ENCODE data around the gene ZNF800. TPM values are rescaled to one million over a fixed set of nuclear protein-coding genes. Genes with fewer than 3 reads are reported as not detected.
A peak's percentile ranks its signal among the peaks of the same experiment; 100 is the strongest.
"Not testable (repeated sequence)": the region's sequence is repeated elsewhere in the genome, so short reads cannot be mapped to it uniquely, and the experiment has no call there.

ZNF800 gene
- total and polyA plus RNA-seq, 2 donors from 2014 or later, result 4.5 to 36.8 TPM

DNA sequence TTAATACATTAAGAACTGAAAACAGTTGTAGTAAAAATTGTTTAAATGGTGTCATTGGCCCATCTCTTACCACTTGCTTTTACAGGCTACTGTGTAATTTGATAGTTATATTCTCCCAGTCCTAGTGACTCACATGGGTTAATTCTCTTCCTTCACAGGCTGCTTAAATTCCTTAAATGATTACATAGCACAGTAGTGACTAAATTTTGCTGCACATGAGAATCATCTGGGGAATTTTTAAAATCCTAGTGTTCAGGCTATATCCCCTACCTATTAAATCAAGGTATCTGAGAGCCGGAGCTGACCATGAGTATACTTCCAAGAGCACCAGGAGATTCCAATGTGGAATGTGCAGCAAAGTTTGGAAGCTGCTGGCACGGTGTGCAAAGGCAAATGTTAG lies 45.3 kb upstream of the ZNF800 start:
- Histone ChIP-seq H3K9ac (ENCODE audit: low read length in 3 of 3) (no peak overlapping the region), H3K27ac (ENCODE audit: low read depth in 2 of 2, low read length in 2 of 2) (no peak overlapping the region), H3K9me3 (ENCODE audit: control insufficient read depth in 2 of 3, insufficient read depth in 1 of 3, low read length in 3 of 3) (no peaks in the 10 kb centered on the region), H3K4me3 (ENCODE audit: low read length in 3 of 3) (no peak overlapping the region), H3K4me1 (ENCODE audit: control insufficient read depth in 2 of 3, insufficient read depth in 2 of 3, low read depth in 1 of 3, low read length in 3 of 3) (no peaks in the 10 kb centered on the region), H3K36me3 (ENCODE audit: control insufficient read depth in 2 of 3, insufficient read depth in 3 of 3, low read length in 3 of 3) (no peaks in the 10 kb centered on the region), H3K27me3 (ENCODE audit: control insufficient read depth, insufficient read depth, low read length) (no peaks in the 10 kb centered on the region)
- DNase-seq, result no peak
- FAIRE-seq, result no peak
- intact Hi-C loops (cut with DNase I), result no loop called here
- TF ChIP-seq, protein P1, sequence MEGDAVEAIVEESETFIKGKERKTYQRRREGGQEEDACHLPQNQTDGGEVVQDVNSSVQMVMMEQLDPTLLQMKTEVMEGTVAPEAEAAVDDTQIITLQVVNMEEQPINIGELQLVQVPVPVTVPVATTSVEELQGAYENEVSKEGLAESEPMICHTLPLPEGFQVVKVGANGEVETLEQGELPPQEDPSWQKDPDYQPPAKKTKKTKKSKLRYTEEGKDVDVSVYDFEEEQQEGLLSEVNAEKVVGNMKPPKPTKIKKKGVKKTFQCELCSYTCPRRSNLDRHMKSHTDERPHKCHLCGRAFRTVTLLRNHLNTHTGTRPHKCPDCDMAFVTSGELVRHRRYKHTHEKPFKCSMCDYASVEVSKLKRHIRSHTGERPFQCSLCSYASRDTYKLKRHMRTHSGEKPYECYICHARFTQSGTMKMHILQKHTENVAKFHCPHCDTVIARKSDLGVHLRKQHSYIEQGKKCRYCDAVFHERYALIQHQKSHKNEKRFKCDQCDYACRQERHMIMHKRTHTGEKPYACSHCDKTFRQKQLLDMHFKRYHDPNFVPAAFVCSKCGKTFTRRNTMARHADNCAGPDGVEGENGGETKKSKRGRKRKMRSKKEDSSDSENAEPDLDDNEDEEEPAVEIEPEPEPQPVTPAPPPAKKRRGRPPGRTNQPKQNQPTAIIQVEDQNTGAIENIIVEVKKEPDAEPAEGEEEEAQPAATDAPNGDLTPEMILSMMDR (IDR thresholded peaks at IDR 0.05; ENCODE audit: borderline replicate concordance, extremely low read depth, insufficient read depth), result no peak

DNA sequence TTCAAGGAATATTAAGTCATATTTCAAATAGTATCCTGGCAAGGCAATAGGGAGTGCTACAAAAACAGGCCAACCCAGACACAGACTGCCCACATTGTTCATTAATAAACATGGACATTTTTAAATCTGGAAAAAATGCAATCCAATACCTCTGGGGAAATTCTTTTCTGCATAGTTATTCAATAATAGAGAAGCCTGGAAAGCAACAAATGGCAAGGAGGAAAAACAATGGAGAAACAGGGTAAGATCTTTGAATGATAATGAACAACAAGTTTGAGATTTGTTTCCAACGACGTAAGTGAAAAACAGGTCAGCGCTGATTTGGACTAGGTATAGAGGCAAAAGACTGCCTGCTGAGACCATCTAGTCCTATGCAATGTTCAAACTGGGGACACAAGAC lies 44.7 kb upstream of the ZNF800 start:
- Histone ChIP-seq H3K27ac (ENCODE audit: low read depth in 2 of 2, low read length in 2 of 2) (no peak overlapping the region), H3K4me3 (ENCODE audit: low read length in 3 of 3) (no peak overlapping the region), H3K27me3 (ENCODE audit: control insufficient read depth, insufficient read depth, low read length) (no peaks in the 10 kb centered on the region), H3K9ac (ENCODE audit: low read length in 3 of 3) (no peak overlapping the region), H3K4me1 (ENCODE audit: control insufficient read depth in 2 of 3, insufficient read depth in 2 of 3, low read depth in 1 of 3, low read length in 3 of 3) (no peaks in the 10 kb centered on the region), H3K9me3 (ENCODE audit: control insufficient read depth in 2 of 3, insufficient read depth in 1 of 3, low read length in 3 of 3) (no peaks in the 10 kb centered on the region), H3K36me3 (ENCODE audit: control insufficient read depth in 2 of 3, insufficient read depth in 3 of 3, low read length in 3 of 3) (no peaks in the 10 kb centered on the region)
- TF ChIP-seq, protein P1 (IDR thresholded peaks at IDR 0.05; ENCODE audit: borderline replicate concordance, extremely low read depth, insufficient read depth), result no peak
- intact Hi-C loops (cut with DNase I), result no loop called here
- DNase-seq (no peak), FAIRE-seq (no peak)

DNA sequence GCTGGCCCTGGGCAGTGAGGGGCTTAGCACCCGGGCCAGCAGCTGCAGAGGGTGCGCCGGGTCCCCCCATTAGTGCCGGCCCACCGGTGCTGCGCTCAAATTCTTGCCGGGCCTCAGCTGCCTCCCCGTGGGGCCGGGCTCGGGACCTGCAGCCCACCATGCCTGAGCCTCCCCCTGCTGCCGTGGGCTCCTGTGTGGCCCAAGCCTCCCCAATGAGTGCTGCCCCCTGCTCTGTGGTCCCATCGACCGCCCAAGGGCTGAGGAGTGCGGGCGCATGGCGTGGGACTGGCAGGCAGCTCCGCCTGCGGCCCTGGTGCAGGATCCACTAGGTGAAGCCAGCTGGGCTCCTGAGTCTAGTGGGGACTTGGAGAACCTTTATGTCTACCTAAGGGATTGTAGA lies 36.8 kb upstream of the ZNF800 start:
- H3K9me3 ChIP-seq (ENCODE audit: control insufficient read depth in 2 of 3, insufficient read depth in 1 of 3, low read length in 3 of 3); H3K36me3 ChIP-seq (ENCODE audit: control insufficient read depth in 2 of 3, insufficient read depth in 3 of 3, low read length in 3 of 3); H3K4me3 ChIP-seq (ENCODE audit: low read length in 3 of 3); H3K27me3 ChIP-seq (ENCODE audit: control insufficient read depth, insufficient read depth, low read length); FAIRE-seq; H3K27ac ChIP-seq (ENCODE audit: low read depth in 2 of 2, low read length in 2 of 2); H3K9ac ChIP-seq (ENCODE audit: low read length in 3 of 3); intact Hi-C loops (cut with DNase I); H3K4me1 ChIP-seq (ENCODE audit: control insufficient read depth in 2 of 3, insufficient read depth in 2 of 3, low read depth in 1 of 3, low read length in 3 of 3): not testable (repeated sequence)
- peak in 1 of 5 donors; percentile 60 for DNase-seq

DNA sequence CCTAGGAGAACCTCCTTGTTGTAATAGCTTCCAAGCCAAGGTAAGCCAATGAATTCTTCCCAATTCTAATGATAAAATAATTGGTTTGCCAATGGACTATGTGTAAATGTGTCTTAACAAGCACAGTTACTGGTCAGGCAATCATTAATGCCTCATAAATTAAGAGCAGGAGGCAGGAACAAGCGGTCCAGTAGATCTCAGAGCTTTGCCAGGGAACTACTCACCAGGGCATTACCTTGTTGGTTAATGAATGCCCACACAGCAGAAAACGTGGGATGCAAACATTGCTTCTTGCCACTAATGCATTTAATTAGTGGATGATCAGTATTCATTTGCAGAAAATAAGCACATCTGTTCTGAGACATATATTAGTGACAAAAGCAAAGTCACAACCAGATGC lies 26.7 kb upstream of the ZNF800 start:
- Histone ChIP-seq H3K36me3 (ENCODE audit: control insufficient read depth in 2 of 3, insufficient read depth in 3 of 3, low read length in 3 of 3) (no peaks in the 10 kb centered on the region), H3K9me3 (ENCODE audit: control insufficient read depth in 2 of 3, insufficient read depth in 1 of 3, low read length in 3 of 3) (no peaks in the 10 kb centered on the region), H3K27ac (ENCODE audit: low read depth in 2 of 2, low read length in 2 of 2) (no peak overlapping the region), H3K4me1 (ENCODE audit: control insufficient read depth in 2 of 3, insufficient read depth in 2 of 3, low read depth in 1 of 3, low read length in 3 of 3) (no peaks in the 10 kb centered on the region), H3K27me3 (ENCODE audit: control insufficient read depth, insufficient read depth, low read length) (no peaks in the 10 kb centered on the region), H3K4me3 (ENCODE audit: low read length in 3 of 3) (no peak overlapping the region), H3K9ac (ENCODE audit: low read length in 3 of 3) (no peak overlapping the region)
- intact Hi-C loops (cut with DNase I), result no loop called here
- no peak for FAIRE-seq
- DNase-seq, result peak in 3 of 5 donors; percentile 27 to 62 (median 45)
- TF ChIP-seq, protein P1 (IDR thresholded peaks at IDR 0.05; ENCODE audit: borderline replicate concordance, extremely low read depth, insufficient read depth), result no peak
